Left ventricle myocardium superior (tissue), 1 donor: ENCODE data around the gene SLC16A3. TPM values are rescaled to one million over a fixed set of nuclear protein-coding genes. Genes with fewer than 3 reads are reported as not detected.
A peak's percentile ranks its signal among the peaks of the same experiment; 100 is the strongest.
"Not testable (repeated sequence)": the region's sequence is repeated elsewhere in the genome, so short reads cannot be mapped to it uniquely, and the experiment has no call there.

ENCODE experiments used
- ATAC-seq: fragments of 200-7000 bp; cut with Tn5 transposase; one replicate; pipeline ENCODE4 v1.9.1; 2020; ENCODE audit warnings: mild to moderate bottlenecking, moderate library complexity
- DNase-seq: peaks from one replicate; pipeline ENCODE4 v3.0.0-alpha.2; 2020
- intact Hi-C: fragments of 100-400 bp; cut with micrococcal nuclease; formaldehyde crosslinking; loops from one replicate; pipeline ENCODE4 v1.11.0; 2022
- total RNA-seq: library from RNA; stranded (reverse); fragmentation: NEBNext Ultra II Directional; extraction: Animal tissue kit (Norgen Biotek cat#: 25700); gene quantifications from one replicate; pipeline ENCODE4 v1.2.1, GENCODE V29; 2021
- donor health status: DM: no; HTN: yes; CAD: no; lungs with severe emphysema.

Gene SLC16A3
- total RNA-seq, 1 donor from 2014 or later: 7.8 TPM

DNA sequence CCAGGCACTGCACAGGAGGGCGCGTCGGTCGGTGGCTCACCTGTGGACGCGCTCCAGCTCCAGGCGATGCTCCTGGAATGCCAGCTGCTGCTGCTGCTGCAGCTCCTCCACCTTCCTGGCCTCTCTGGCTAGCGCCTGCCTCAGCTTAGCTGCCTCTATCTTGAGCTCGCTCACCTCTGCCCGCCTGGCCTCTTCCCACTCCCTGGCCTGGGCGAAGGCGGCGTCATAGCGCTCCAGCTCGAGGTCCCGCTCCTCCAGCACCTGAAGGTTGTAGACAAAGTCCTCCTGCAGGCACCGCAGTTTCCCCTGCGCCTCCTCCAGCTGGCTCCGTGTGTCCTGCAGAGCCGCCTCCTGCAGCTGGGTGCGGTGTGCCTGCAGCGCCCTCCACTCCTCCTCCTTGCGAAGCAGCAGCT lies 27.3 kb upstream of the SLC16A3 start:
- DNase-seq (no peak), ATAC-seq (no peak)
- intact Hi-C loops: no loop called here

DNA sequence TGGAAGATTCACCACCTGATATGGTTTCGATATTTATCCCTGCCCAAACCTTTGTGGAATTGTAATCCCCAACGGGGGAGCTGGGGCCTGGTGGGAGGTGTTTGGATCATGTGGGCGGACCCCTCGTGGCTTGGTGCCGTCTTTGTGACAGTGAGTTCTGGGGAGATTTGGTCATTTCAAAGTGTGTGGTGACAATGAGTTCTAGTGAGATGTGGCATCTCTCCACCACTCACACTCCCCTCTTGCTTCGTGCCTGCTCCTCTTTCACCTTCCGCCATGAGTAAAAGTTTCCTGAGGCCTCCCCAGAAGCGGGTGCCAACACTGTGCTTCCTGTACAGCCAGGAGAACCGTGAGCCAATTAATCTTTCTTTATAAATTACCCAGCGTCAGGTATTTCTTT lies 25.9 kb upstream of the SLC16A3 start:
- DNase-seq (no peak), ATAC-seq (no peak)
- intact Hi-C loops: no loop called here

DNA sequence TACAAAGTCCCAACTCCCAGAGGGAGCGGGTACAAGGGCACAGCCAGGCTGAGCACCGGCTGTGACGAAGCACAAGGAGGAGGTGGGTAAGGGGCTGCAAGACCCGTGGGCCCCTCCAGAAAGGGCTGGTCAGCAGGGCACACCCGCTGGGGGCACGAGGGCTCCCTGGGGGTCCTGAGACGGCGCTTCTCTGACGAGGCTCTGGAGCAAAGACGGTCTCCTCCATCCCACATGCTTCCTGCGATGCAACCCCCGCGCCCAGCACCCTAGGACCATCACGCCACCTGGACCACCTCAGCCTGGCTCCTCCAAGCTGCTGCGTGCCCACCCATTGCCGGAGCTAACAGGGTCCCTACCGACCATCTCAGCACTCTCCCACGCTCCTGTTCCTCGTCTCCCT lies 24.9 kb upstream of the SLC16A3 start:
- intact Hi-C loops: no loop called here
- no peak for DNase-seq
- ATAC-seq: no peak

DNA sequence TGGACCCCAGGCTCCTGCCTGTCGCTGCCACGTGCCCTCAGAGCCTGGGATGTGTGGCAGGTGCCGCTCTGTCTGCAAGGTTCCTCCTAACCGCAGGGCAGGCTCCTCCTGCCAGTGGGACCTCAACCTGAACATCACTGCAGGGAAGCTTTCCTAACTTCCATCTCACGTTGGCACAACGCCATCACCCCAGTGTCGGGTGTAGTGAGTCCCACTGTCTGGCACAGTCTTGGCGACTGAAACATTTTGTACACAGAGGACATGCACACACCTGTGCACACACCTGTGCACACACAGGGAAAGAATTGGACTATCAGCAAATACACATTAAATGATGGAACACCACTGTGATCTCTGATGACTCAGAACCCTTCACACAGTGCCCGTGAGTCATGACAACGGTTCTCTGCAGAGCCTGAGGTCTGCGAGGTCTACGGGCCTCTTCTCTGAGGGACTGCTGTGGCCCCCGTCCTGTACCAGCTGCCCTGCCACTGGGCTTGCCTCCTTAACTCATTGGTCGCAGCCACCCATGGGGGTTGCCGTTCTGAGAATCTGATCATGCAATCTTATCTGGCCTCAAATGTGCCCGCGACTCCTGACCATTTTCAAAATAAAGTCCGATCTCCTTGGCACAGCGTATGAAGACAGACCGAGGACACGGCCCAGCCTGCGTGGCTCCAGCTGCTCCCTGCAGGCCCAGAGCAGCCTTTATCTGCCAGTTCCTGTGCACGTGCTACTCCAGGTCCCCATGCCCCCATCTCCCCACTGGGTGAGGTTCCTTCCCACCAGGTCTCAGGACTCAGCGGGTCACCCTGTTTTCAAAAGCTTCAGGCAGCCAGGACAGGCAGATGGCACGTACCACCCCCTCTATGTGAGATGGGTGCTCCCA lies 23.8 kb upstream of the SLC16A3 start:
- intact Hi-C loops: no loop called here
- ATAC-seq: peak; percentile 50
- no peak for DNase-seq

DNA sequence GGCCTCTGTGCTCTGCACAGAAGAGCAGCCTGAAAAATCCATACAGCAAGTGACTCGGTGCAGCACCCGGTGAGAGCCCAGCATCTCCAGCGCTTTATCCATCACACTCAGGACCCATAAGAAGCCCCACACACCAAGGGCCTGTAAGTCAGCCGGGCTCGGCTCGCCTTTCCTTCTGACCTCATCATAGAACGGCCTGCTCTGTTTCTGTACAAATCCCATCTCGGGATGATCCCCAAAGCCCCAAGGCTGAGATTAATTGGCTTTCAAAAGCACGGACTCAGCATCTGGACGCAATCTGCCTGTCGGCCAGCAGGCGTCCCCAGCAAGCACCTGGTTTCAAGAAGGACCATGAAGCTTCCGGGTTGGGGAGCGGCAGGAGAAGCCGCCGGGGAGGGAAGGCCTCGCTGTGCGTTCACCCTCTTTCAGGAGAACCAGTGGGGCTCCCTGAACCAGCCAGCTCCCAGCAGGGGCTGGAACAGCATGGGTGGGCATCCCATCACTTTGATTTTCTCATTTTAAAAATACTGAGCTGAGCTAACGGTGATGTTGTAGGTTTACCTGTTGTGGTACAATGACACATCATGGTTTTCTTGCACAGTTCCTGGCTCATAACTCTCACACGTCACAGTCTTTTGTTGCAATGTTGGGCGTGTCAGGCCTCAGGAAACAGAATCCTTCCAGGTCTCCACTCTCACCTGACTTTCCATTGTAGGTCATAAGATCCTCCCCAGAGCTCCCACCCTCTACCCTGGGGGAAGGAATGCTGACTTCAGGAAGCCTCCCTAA lies 22.9 kb upstream of the SLC16A3 start:
- intact Hi-C loops: no loop called here
- peak; percentile 88 for ATAC-seq

DNA sequence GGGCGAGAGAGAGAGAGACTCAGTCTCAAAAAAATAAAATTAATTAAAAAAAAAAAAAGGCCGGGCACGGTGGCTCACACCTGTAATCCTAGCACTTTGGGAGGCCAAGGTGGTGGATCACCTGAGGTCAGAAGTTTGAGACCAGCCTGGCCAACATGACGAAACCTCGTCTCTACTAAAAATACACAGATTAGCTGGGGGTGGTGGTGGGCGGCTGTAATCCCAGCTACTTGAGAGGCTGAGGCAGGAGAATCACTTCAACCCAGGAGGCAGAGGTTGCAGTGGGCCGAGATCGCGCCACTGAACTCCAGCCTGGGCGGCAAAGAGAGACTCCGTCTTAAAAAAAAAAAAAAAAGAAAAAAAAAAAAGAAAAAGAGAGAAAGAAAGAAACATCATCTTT lies 18.2 kb upstream of the SLC16A3 start:
- ATAC-seq, DNase-seq, intact Hi-C loops: not testable (repeated sequence)

More for the DNA sequence above, 22.9 kb upstream of the SLC16A3 start:
- DNase-seq: peak; percentile 89

DNA sequence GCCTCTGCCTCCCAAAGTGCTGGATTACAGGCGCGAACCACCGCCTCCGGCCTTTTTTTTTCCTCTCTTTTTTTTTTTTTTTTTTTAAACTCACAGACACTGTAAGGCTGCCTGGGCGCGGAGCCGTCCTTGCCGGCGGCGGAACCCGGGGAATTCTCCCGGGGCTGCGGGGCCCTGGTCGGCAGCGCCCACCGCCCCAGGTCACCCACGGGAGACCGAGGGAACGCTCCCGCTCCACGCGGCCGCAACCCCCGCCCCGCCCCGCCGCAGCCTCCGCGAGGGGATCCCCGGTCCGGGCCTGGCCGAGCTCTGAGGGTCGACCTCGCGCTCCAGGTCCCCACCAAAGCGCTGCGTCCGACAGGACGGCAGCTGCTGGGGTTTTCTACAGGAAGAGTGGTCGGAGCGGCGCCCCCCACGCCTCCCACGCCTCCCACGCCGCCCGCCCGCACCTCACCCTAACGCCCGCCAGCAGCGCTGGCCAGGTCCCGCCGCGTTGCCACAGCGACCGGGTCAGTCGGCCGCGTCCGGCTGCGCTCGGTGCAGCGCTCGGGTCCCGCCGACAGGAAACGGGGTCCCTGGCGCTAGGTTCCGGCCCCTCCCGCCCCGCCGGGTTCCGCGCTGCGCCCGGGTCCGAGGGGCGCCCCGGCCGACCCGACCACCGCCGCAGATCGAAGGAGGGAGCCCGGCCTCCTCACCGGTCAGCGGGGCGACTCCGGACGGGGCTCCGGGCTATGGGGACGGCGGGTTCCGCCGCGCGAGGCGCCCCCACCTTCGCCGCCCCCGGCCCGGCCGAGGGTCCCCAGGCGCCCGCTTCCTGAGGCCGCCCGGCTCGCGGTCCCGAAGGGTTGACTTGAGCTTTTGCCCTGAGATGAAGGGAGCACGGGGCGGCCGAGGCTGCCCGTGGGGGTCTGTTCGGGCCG lies 16.3 kb upstream of the SLC16A3 start, which contains the start of gene CCDC57:
CCDC57 (minus strand) TSS at position 512 of the 920 bp plus-strand sequence. CDS start 10,898 bp downstream, outside the sequence.
- ATAC-seq (peak; percentile 87), DNase-seq (peak; percentile 89)
- intact Hi-C loops: no loop called here

DNA sequence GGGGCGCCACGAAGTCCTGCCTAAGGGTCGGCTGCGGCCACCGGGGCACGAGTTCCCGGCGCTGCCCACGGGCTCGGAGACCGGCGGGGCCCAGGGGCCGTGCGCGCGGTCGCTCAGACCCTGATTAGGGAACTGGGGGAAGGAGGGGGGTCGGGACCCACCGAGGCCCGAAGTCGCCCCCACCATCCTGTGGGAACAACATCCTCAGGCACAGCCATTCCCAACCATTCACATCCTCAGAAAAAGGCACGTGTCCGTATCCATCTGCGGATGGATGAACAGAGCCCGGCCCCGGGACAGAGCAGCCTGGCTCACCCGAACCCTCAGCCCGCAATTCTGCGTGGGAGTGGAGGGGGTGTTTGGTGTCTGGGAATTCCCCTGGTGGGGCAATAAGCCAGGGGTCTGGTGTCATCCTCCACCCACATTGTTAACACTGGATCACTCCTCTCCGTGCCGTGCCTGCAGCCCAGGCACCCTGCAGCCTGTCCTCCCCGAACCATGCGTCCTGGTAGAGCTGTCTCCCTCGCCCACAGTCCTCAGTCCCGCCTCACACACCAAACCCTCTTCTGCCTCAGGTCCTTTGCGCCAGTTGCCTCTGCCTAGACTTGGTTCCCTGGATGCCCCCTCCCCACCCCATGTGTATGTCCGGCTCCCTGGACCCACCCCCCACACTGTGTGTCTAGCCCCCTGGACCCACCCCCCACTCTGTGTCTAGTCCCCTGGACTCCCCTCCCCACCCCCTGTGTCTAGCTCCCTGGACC lies 15.4 kb upstream of the SLC16A3 start:
- intact Hi-C loops: no loop called here
- DNase-seq: no peak
- peak; percentile 38 for ATAC-seq

DNA sequence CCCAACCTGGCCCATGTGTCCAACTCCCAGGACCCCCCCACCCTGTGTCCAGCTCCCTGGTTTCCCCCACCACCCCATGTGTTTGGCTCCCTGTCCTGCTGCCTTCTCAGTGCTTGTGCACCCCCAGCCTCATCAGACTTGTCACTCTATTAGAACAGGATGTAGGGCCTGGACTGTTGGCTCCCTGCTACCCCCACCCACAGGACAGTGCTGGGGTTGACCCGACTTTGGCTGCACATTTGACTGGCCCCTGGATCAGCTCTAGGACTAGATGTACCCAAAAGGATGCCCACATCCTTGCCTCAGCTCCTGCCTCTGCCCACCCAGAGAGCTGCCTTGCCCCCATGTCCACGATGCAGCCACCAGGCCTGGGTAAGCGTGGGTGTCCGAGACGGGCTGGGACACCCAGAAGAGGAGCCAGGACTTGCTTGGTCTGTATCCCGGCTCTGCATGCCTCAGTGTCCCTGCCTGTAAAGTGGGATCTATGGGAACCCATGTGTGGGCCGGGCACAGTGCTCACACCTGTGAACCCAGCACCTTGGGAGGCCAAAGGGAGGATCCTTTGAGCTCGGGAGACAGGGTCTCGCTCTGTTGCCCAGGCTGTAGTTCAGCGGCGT lies 14.7 kb upstream of the SLC16A3 start:
- intact Hi-C loops: no loop called here
- ATAC-seq (no peak), DNase-seq (no peak)

DNA sequence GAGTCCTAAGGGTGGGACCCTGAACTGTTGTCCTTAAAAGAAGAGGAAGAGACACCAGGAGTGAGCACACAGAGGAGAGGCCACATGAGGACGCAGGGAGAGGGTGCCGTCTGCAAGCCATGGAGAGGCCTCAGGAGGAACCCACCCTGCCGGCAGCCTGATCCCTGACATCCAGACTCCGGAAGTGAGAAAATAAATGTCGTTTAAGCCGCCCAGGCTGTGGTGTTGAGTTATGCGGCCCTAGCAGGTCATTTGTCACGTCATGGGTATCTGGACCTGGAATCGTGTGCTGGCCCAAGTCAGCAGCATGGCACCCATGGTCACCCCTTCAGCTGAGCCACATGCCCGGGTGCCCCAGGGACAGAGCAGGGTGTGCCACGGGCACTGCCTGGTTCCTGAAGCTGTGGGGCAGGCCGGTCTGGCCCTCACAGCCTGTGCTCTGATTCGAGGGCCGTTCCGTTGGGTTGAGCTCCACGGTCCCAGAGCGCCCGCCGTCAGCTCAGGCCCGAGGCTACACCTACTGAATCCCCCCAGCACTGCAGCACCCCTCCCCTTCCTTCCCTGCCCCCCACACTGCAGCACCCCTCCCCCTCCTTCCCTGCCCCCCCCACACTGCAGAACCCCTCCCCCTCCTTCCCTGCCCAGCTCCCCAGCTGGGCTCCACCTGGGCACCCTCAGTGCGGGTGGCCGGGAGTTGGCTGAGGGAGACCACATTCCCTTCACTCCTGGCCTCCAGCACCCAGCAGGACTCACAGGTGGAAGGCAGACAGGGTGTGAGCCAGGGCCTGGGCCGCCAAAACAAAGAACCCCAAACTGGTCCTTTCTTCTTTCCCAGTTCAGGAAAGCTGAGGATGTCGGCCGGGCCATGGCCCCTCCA lies 13.5 kb upstream of the SLC16A3 start:
- DNase-seq (no peak), ATAC-seq (no peak)
- intact Hi-C loops: no loop called here

DNA sequence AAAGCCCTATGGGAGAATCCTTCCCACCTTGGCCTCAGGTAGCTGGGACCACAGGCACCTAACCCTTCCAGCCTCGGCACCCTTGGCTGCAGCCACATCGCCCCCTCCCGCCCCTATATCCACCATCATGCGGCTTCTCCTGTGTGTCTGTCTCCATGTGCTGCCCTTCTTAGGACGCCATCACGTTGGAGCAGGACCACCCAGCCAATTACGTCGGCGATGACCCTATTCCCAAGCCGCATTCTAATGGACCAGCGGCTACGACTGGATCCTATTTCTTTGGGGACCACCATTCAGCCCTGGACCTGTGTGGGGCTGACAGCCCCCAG lies 12.9 kb upstream of the SLC16A3 start:
- ATAC-seq (no peak), DNase-seq (no peak)
- intact Hi-C loops: no loop called here

DNA sequence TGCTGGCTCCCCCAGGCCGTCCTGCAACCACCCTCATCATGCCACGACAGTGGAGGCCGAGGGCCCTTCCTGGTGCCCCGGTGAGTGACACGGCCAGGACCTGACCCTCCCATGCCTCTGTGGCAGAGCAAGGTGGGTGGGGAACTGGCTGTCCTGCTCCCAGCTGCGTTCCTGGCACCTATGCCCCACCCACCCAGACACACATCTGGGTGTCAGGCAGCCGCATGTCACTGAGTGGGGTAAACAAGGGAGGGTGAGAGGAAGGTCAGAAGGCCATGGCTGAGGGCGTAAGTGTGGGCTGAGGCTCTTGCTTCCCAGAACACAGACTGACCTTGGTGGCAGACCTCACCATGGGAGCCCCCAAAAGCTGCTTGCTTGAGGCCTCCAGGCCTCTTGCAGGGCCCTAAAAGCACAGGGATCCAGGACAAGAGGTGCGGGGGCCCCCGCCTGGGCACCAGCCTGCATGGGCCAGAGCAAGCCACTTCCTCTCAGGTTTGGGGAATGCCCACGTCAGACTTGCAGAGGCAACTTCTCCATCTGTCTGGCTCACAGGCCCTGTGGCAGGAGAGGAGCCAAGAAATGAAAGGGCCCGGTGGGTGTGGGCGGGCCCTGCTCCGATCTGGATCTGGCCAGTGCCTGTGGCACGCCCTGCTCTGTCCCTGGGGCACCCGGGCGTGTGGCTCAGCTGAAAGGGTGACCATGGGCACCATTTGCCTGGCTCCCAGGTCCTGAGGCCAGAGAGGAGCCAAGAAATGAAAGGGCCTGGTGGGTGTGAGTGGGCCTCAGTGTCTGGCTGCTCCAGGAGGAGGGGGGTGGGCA lies 12.3 kb upstream of the SLC16A3 start:
- intact Hi-C loops: no loop called here
- DNase-seq: peak; percentile 79
- ATAC-seq: peak; percentile 54

DNA sequence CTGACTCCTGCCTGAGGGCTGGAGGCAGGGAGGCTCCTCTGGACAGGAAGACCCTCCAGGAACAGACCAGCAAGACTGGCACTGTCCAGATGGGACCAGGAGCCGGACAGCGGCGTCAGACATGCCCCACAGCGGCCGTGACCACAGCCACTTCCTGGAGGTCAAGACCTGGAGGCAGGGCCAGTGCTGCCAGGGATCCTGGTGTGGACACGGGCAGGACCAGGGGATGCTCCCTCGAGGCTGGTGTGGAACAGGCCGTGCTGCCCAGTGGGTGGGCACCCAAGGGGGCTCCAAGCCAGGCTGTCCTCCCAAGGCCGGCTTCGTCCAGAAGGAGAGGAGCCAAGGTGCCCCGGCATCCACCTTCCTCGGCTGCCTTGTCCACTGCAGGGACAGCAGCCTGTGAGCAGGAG lies 11.7 kb upstream of the SLC16A3 start:
- ATAC-seq: no peak
- intact Hi-C loops: no loop called here
- DNase-seq: peak; percentile 59

DNA sequence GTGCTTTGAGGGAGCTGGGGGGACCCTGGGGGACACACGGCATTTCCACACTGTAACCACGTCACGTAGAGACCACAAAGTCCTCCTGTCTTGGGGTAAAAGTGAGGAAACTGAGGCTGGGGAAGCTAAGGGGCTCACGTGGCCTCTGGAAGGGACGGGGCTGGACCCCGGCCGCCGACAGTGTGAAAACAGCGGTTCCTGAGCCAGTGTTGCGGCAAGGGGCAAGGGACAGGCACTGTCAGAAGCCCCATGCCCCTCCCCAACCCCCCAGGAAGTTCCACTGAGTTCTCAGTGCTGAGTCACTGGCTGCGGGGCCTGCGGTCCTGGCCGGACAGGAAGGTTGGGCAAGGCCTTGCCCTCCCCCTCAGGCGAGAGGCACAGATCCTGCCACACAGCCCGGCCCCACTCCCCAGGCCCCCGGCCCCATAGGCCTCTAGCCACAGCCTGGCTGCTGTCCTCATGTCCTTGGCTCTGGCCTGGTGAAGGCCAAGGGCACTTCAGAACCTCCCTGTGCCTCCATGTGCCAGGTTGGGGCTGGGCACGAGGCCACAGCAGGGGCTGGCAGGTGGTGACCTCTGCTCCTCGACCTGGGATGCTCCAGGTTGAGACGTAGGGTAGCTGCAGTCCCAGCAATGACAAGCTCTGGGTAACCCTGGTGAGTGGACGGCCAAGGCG lies 11.2 kb upstream of the SLC16A3 start:
- DNase-seq (peak; percentile 73), ATAC-seq (peak; percentile 40)
- intact Hi-C loops: no loop called here

DNA sequence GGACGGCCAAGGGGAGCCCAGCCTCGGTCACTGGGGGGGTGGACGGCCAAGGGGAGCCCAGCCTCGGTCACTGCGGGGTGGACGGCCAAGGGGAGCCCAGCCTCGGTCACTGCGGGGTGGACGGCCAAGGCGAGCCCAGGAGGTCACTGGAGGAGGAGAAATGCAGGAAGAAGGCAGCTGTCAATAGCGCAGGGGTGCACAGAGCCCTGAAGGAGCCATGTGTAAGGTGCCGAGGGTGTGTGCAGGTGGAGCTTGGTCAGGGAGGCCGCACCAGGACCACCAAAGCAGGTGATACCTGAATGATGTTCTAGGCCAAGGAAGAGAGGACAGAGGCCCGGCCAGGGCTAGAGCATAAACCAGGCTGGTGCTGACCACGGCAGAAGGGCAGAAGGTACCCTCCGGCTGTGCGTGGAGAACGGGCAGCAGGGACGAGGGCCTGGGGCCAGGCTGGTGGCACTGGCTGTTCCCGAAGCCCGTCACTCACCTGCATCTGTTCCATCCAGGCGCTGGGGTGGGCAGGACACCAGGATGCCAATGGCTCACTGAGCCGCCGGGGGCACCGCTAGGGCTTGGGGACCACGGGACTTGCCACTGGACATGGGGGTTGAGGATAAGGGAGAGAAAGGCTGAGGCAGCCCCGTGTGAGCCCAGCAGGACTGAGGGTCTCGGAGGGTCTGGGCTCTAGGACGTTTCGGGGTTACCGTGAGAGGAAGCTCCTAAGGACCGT lies 10.3 kb upstream of the SLC16A3 start:
- DNase-seq (no peak), ATAC-seq (no peak)
- intact Hi-C loops: no loop called here
